GM23338 (cell line): Measurements from ENCODE around the gene CSNK2B. TPM values are rescaled to one million over a fixed set of nuclear protein-coding genes. Genes with fewer than 3 reads are reported as not detected.

Experiments used
- ATAC-seq: fragments of 200-7000 bp; cut with Tn5 transposase; 3 replicates; pipeline ENCODE4 v1.9.1; 2020
- DNase-seq: peaks from one replicate; pipeline ENCODE4 v3.0.0-alpha.2; 2015; ENCODE audit warnings: low spot score
- H2AFZ ChIP-seq: fragments of 200-600 bp; sonication (generic); 2 replicates; pipeline ENCODE4 v1.8.0; 2016; ENCODE audit warnings: antibody characterized with exemption, mild to moderate bottlenecking, moderate library complexity
- H3F3A ChIP-seq: fragments of 200-600 bp; sonication (generic); replicated peaks from 2 replicates; pipeline ENCODE4 v1.8.0; 2017; ENCODE audit warnings: antibody characterized with exemption, mixed run types, low read depth
- H3K27ac ChIP-seq: fragments of 200-600 bp; sonication (generic); 2 replicates; pipeline ENCODE4 v1.6.1; 2016; ENCODE audit warnings: low read depth
- H3K27me3 ChIP-seq: fragments of 200-600 bp; sonication (generic); 2 replicates; pipeline ENCODE4 v1.8.0; 2016; ENCODE audit warnings: mild to moderate bottlenecking, mixed run types, moderate library complexity; ENCODE audit not compliant: insufficient read depth
- H3K36me3 ChIP-seq: fragments of 200-600 bp; sonication (generic); 2 replicates; pipeline ENCODE4 v1.8.0; 2016; ENCODE audit warnings: mild to moderate bottlenecking; ENCODE audit not compliant: insufficient read depth
- H3K4me1 ChIP-seq: fragments of 200-600 bp; sonication (generic); 2 replicates; pipeline ENCODE4 v1.8.0; 2016; ENCODE audit warnings: mild to moderate bottlenecking, moderate library complexity; ENCODE audit not compliant: insufficient read depth
- H3K4me2 ChIP-seq: fragments of 200-600 bp; sonication (generic); 2 replicates; pipeline ENCODE4 v1.7.1; 2017; ENCODE audit warnings: mixed run types
- H3K4me3 ChIP-seq: fragments of 200-600 bp; sonication (generic); 2 replicates; pipeline ENCODE4 v1.6.1; 2016; ENCODE audit warnings: mixed run types
- H3K79me2 ChIP-seq: fragments of 200-600 bp; sonication (generic); replicated peaks from 2 replicates; pipeline ENCODE4 v1.8.0; 2017; ENCODE audit warnings: mild to moderate bottlenecking; ENCODE audit not compliant: insufficient read depth
- H3K9me2 ChIP-seq: fragments of 200-600 bp; sonication (generic); 2 replicates; pipeline ENCODE4 v1.8.0; 2017; ENCODE audit not compliant: insufficient read depth
- H4K20me1 ChIP-seq: fragments of 200-600 bp; sonication (generic); replicated peaks from 2 replicates; pipeline ENCODE4 v1.8.0; 2017; ENCODE audit warnings: mild to moderate bottlenecking; ENCODE audit not compliant: insufficient read depth
- H3K27ac Mint-ChIP-seq: 2 replicates; pipeline ENCODE4 v1.8.0; 2020; ENCODE audit warnings: inconsistent platforms, mild to moderate bottlenecking, moderate library complexity, mixed read lengths
- H3K27me3 Mint-ChIP-seq: 3 replicates; pipeline ENCODE4 v1.8.0; 2022; ENCODE audit warnings: low read depth, mild to moderate bottlenecking, moderate library complexity, mixed read lengths, inconsistent platforms; ENCODE audit not compliant: insufficient read depth, poor library complexity
- H3K36me3 Mint-ChIP-seq: 3 replicates; pipeline ENCODE4 v1.8.0; 2021; ENCODE audit warnings: low read depth, mild to moderate bottlenecking, inconsistent platforms, moderate library complexity, mixed read lengths
- H3K4me1 Mint-ChIP-seq: 3 replicates; pipeline ENCODE4 v1.8.0; 2020; ENCODE audit warnings: mild to moderate bottlenecking, inconsistent platforms, mixed read lengths
- H3K4me3 Mint-ChIP-seq: 3 replicates; pipeline ENCODE4 v1.8.0; 2021; ENCODE audit warnings: moderate library complexity, mild to moderate bottlenecking, inconsistent platforms, mixed read lengths
- H3K9me3 Mint-ChIP-seq: 3 replicates; pipeline ENCODE4 v1.8.0; 2020; ENCODE audit warnings: moderate library complexity, mild to moderate bottlenecking, inconsistent platforms, mixed read lengths
- CREB1 ChIP-seq: fragments of 250-450 bp; sonication (Bioruptor Pico); IDR thresholded peaks from 2 replicates; pipeline ENCODE4 v1.5.0; 2020; ENCODE audit warnings: low read depth, mild to moderate bottlenecking, moderate library complexity
- ETS1 ChIP-seq: IDR thresholded peaks from 2 replicates; pipeline ENCODE4 v1.6.1; 2016; ENCODE audit warnings: antibody characterized with exemption
- EZH2 ChIP-seq: fragments of 200-600 bp; sonication (generic); IDR thresholded peaks from one replicate; pipeline ENCODE4 v1.8.0; 2017; ENCODE audit warnings: antibody characterized with exemption, mild to moderate bottlenecking, low read depth; ENCODE audit not compliant: unreplicated experiment
- EZH2phosphoT487 ChIP-seq: fragments of 200-600 bp; sonication (generic); IDR thresholded peaks from one replicate; pipeline ENCODE4 v1.8.1; 2018; ENCODE audit warnings: antibody characterized with exemption; ENCODE audit not compliant: unreplicated experiment
- JUNB ChIP-seq: IDR thresholded peaks from one replicate; pipeline ENCODE4 v1.6.1; 2016; ENCODE audit warnings: antibody characterized with exemption; ENCODE audit not compliant: unreplicated experiment
- NANOG ChIP-seq: IDR thresholded peaks from 2 replicates; pipeline ENCODE4 v1.6.1; 2016; ENCODE audit warnings: antibody characterized with exemption, borderline replicate concordance
- POLR2AphosphoS5 ChIP-seq: IDR thresholded peaks from 2 replicates; pipeline ENCODE4 v1.6.1; 2016; ENCODE audit warnings: antibody characterized with exemption, low read depth
- REST ChIP-seq: IDR thresholded peaks from one replicate; pipeline ENCODE4 v1.6.1; 2018; ENCODE audit warnings: antibody characterized with exemption; ENCODE audit not compliant: unreplicated experiment
- STAT1 ChIP-seq: IDR thresholded peaks from one replicate; pipeline ENCODE4 v1.6.1; 2016; ENCODE audit warnings: antibody characterized with exemption; ENCODE audit not compliant: unreplicated experiment
- ZNF114 ChIP-seq: fragments of 250-450 bp; sonication (Bioruptor Pico); IDR thresholded peaks from 2 replicates; pipeline ENCODE4 v1.5.0; 2020; ENCODE audit warnings: mild to moderate bottlenecking, moderate library complexity
- ZNF331 ChIP-seq: fragments of 250-450 bp; sonication (Bioruptor Pico); IDR thresholded peaks from 2 replicates; pipeline ENCODE4 v1.5.0; 2020; ENCODE audit warnings: low read depth, mild to moderate bottlenecking, moderate library complexity
- polyA plus RNA-seq: library from polyadenylated mRNA; unstranded; fragments of >200 nt; fragmentation: Nextera tagmentation; extraction: Ambion mirVana; gene quantifications from 2 replicates; pipeline ENCODE4 v1.2.1, GENCODE V29; 2016
- total RNA-seq: library from RNA; depleted of rRNA; stranded (reverse); fragments of >200 nt; shearing (Covaris generic); gene quantifications from 2 replicates; pipeline ENCODE4 v1.2.3, GENCODE V29; 2014

Gene CSNK2B
- total and polyA plus RNA-seq, 2 experiments from 2014 or later = 260 to 271 TPM

GRCh38 chr6:31677955-31678354 is 12.1 kb downstream of the CSNK2B start:
- TF ChIP-seq ZNF331 (CRISPR knock-in tag) = no peak
- TF ChIP-seq NANOG = no peak
- no peak for TF ChIP-seq EZH2
- TF ChIP-seq STAT1 = no peak
- TF ChIP-seq POLR2AphosphoS5 = no peak
- TF ChIP-seq CREB1 (CRISPR knock-in tag) = no peak
- TF ChIP-seq EZH2phosphoT487 = no peak
- no peak for TF ChIP-seq ZNF114 (CRISPR knock-in tag)
- TF ChIP-seq REST = no peak
- TF ChIP-seq ETS1 = no peak
- no peak for TF ChIP-seq JUNB
- H3K36me3 Mint-ChIP-seq = peaks cover 4% of the 10 kb centered on the region
- no peaks in the 10 kb centered on the region for H3K36me3 ChIP-seq
- H3K27ac ChIP-seq = no peak overlapping the region
- H3K9me2 ChIP-seq = no peaks in the 10 kb centered on the region
- no peaks in the 10 kb centered on the region; the same call in 1 of the 3 replicates for H3K9me3 Mint-ChIP-seq
- H3K4me3 ChIP-seq = no peak overlapping the region
- H3K4me2 ChIP-seq = no peak overlapping the region
- no peak overlapping the region for H2AFZ ChIP-seq
- H3K27me3 Mint-ChIP-seq = peaks cover 39% of the 10 kb centered on the region
- DNase-seq = no peak
- H3K79me2 ChIP-seq = no peaks in the 10 kb centered on the region
- no peak overlapping the region for H3K27ac Mint-ChIP-seq
- H3K4me3 Mint-ChIP-seq = no peak overlapping the region; the same call in 2 of the 3 replicates
- ATAC-seq = no peak
- peaks cover 13% of the 10 kb centered on the region for H3K4me1 Mint-ChIP-seq
- peaks cover 18% of the 10 kb centered on the region for H3K27me3 ChIP-seq
- H4K20me1 ChIP-seq = no peaks in the 10 kb centered on the region; the same call in 1 of the 2 replicates
- peaks cover 11% of the 10 kb centered on the region; the same call in 1 of the 2 replicates for H3F3A ChIP-seq
- H3K4me1 ChIP-seq = peaks cover 4% of the 10 kb centered on the region; the same call in 1 of the 2 replicates
